Keratinocyte (primary cell): ENCODE data around the gene FICD. TPM values are rescaled to one million over a fixed set of nuclear protein-coding genes. Genes with fewer than 3 reads are reported as not detected.

Source experiments
- DNase-seq: peaks from one replicate; pipeline ENCODE4 v3.0.0-alpha.2; 2011; ENCODE audit warnings: low read depth, missing footprints, low spot score
- FAIRE-seq: peaks from 2 replicates; lab custom pipeline; 2011; peaks lifted over from hg19 to GRCh38; lab: Jason Lieb, UNC
- H2AFZ ChIP-seq: 2 replicates; pipeline ENCODE4 v1.6.0; 2012; ENCODE audit warnings: low read length, control low read depth, inconsistent platforms; ENCODE audit not compliant: control insufficient read depth
- H3K27ac ChIP-seq: 2 replicates; pipeline ENCODE4 v1.5.1; 2011; ENCODE audit warnings: low read length; ENCODE audit not compliant: control insufficient read depth, insufficient read depth
- H3K27me3 ChIP-seq: 3 replicates; pipeline ENCODE4 v1.6.0; 2011; ENCODE audit warnings: low read length; ENCODE audit not compliant: control insufficient read depth, insufficient read depth; ENCODE audit errors: extremely low read depth
- H3K36me3 ChIP-seq, 2 experiments: 2 replicates in 1 of 2; 3 replicates in 1 of 2; pipeline ENCODE4 v1.5.1; 2011; ENCODE audit warnings: low read length in 2 of 2, mild to moderate bottlenecking in 1 of 2; ENCODE audit not compliant: control insufficient read depth in 2 of 2, insufficient read depth in 2 of 2; ENCODE audit errors: extremely low read depth in 1 of 2
- H3K4me1 ChIP-seq: 3 replicates; pipeline ENCODE4 v1.5.1; 2011; ENCODE audit warnings: low read length; ENCODE audit not compliant: control insufficient read depth, insufficient read depth; ENCODE audit errors: extremely low read depth
- H3K4me2 ChIP-seq: 3 replicates; pipeline ENCODE4 v1.6.0; 2011; ENCODE audit warnings: low read depth, low read length; ENCODE audit not compliant: control insufficient read depth, insufficient read depth; ENCODE audit errors: extremely low read depth
- H3K4me3 ChIP-seq, 3 experiments: fragments of 200-600 bp in 1 of 3; sonication (generic) in 1 of 3; 2 replicates in 2 of 3; 3 replicates in 1 of 3; pipeline ENCODE4 v1.5.1; 2011 to 2016; ENCODE audit warnings: low read length in 3 of 3, mild to moderate bottlenecking in 3 of 3, control low read depth in 2 of 3, inconsistent platforms in 1 of 3, low read depth in 1 of 3, mixed read lengths in 1 of 3, mixed run types in 1 of 3, moderate library complexity in 1 of 3; ENCODE audit not compliant: control insufficient read depth in 2 of 3, insufficient read depth in 2 of 3; ENCODE audit errors: extremely low read depth in 1 of 3
- H3K79me2 ChIP-seq: 2 replicates; pipeline ENCODE4 v1.6.0; 2012; ENCODE audit warnings: low read length; ENCODE audit not compliant: control insufficient read depth, insufficient read depth
- H3K9ac ChIP-seq: 3 replicates; pipeline ENCODE4 v1.6.0; 2011; ENCODE audit warnings: low read length; ENCODE audit not compliant: control insufficient read depth, insufficient read depth; ENCODE audit errors: extremely low read depth
- H3K9me1 ChIP-seq: 3 replicates; pipeline ENCODE4 v1.6.0; 2011; ENCODE audit warnings: low read length; ENCODE audit not compliant: control insufficient read depth, insufficient read depth; ENCODE audit errors: extremely low read depth
- H3K9me3 ChIP-seq: 2 replicates; pipeline ENCODE4 v1.5.1; 2012; ENCODE audit warnings: low read depth, low read length; ENCODE audit not compliant: control insufficient read depth
- H4K20me1 ChIP-seq: 3 replicates; pipeline ENCODE4 v1.6.0; 2011; ENCODE audit warnings: low read length; ENCODE audit not compliant: control insufficient read depth, insufficient read depth; ENCODE audit errors: extremely low read depth
- EZH2 ChIP-seq: IDR thresholded peaks from one replicate; pipeline ENCODE4 v1.6.1; 2012; ENCODE audit warnings: inconsistent platforms, mild to moderate bottlenecking, low read length, moderate library complexity
- dilution Hi-C: fragments of 300-500 bp; cut with MboI; formaldehyde crosslinking; loops from one replicate; pipeline ENCODE4 v1.7.0; 2020; ENCODE audit warnings: low sequenced_read_pairs; ENCODE audit not compliant: extremely low pct_ligation_motif_present
- polyA plus RNA-seq, 5 experiments: library from polyadenylated mRNA; depleted of rRNA in 3 of 5; stranded (reverse) in 3 of 5; stranded (forward) in 1 of 5; unstranded in 1 of 5; fragments of >200 nt; gene quantifications; 1 replicate in 1 of 5; 2 replicates in 3 of 5; 3 replicates in 1 of 5; pipeline versions ENCODE4 v1.2.1 to v1.2.3, GENCODE V29; 2011 to 2012; ENCODE audit warnings: missing spikeins in 2 of 5, low read depth in 1 of 5, low replicate concordance in 1 of 5
- TF ChIP-seq, protein P1 (sequence below), 3 experiments: IDR thresholded peaks in 1 of 3; conservative IDR thresholded peaks in 1 of 3; optimal IDR thresholded peaks in 1 of 3; 2 replicates in 2 of 3; 3 replicates in 1 of 3; pipeline versions ENCODE3 to v1.5.1; 2011; ENCODE audit warnings: low read length in 3 of 3, mild to moderate bottlenecking in 3 of 3, moderate library complexity in 2 of 3, control low read depth in 1 of 3, inconsistent platforms in 1 of 3; ENCODE audit not compliant: insufficient read depth in 2 of 3; ENCODE audit errors: extremely low read depth in 1 of 3

Gene FICD
- polyA plus RNA-seq, 1 donor (not counting 4 experiments of a cell fraction or from before 2014, with no cell fraction given), result 0.47 TPM

DNA sequence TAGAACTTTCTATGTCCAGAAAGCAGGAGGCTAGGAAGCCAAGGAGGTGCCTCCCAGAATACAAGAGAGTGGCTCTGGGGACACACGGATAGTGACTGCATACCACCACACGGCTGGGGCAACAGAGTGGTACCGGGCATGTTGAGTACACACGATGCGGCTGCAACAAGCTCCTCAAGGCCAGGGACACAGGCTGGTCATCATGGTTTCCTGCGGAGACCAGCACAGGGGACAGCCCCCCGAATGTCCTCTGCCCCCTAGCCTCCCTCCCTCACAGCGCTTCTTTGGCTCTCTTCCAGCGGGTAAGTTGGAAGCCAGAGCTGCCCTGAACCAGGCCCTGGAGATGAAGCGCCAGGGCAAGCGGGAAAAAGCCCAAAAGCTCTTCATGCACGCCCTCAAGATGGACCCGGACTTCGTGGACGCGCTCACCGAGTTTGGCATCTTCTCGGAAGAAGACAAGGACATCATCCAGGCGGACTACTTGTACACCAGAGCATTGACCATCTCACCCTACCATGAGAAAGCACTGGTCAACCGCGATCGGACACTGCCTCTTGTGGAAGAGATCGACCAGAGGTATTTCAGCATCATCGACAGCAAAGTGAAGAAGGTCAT is 3.1 kb downstream of the FICD start:
- no peak for FAIRE-seq

GRCh38 chr12:108518716-108519496 is 3.8 kb downstream of the FICD start:
- dilution Hi-C loops, result no loop called here
- peaks cover 2% of the 10 kb centered on the region for H3K9me1 ChIP-seq
- H3K4me1 ChIP-seq, result peaks cover 7% of the 10 kb centered on the region
- H3K27me3 ChIP-seq, result no peaks in the 10 kb centered on the region
- H4K20me1 ChIP-seq, result no peaks in the 10 kb centered on the region
- H3K27ac ChIP-seq, result no peak overlapping the region
- no peak overlapping the region for H3K4me2 ChIP-seq
- H3K36me3 ChIP-seq, result peaks cover 22 to 29% of the 10 kb centered on the region in 2 experiments
- H3K9me3 ChIP-seq, result no peaks in the 10 kb centered on the region
- H2AFZ ChIP-seq, result no peak overlapping the region
- no peak for DNase-seq
- FAIRE-seq, result no peak
- no peak overlapping the region for H3K4me3 ChIP-seq
- no peak overlapping the region for H3K9ac ChIP-seq
- peaks cover 2% of the 10 kb centered on the region for H3K79me2 ChIP-seq
- no peak for TF ChIP-seq EZH2
- TF ChIP-seq, protein P1, sequence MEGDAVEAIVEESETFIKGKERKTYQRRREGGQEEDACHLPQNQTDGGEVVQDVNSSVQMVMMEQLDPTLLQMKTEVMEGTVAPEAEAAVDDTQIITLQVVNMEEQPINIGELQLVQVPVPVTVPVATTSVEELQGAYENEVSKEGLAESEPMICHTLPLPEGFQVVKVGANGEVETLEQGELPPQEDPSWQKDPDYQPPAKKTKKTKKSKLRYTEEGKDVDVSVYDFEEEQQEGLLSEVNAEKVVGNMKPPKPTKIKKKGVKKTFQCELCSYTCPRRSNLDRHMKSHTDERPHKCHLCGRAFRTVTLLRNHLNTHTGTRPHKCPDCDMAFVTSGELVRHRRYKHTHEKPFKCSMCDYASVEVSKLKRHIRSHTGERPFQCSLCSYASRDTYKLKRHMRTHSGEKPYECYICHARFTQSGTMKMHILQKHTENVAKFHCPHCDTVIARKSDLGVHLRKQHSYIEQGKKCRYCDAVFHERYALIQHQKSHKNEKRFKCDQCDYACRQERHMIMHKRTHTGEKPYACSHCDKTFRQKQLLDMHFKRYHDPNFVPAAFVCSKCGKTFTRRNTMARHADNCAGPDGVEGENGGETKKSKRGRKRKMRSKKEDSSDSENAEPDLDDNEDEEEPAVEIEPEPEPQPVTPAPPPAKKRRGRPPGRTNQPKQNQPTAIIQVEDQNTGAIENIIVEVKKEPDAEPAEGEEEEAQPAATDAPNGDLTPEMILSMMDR (optimal IDR thresholded peaks at IDR 0.05 in 1 of 3, IDR thresholded peaks at IDR 0.05 in 1 of 3, conservative IDR thresholded peaks at IDR 0.05 in 1 of 3; ENCODE audit: extremely low read depth in 1 of 3, insufficient read depth in 2 of 3, low read length in 3 of 3), result no peak

More for the DNA sequence above, 3.1 kb downstream of the FICD start:
- dilution Hi-C loops, result no loop called here
- Histone ChIP-seq H3K9me3 (no peaks in the 10 kb centered on the region), H3K9ac (no peak overlapping the region), H3K4me3 (no peak overlapping the region), H3K36me3 (peaks cover 16 to 22% of the 10 kb centered on the region in 2 experiments), H3K9me1 (peaks cover 2% of the 10 kb centered on the region), H2AFZ (no peak overlapping the region), H3K4me1 (peaks cover 7% of the 10 kb centered on the region), H4K20me1 (no peaks in the 10 kb centered on the region), H3K27ac (no peak overlapping the region), H3K27me3 (no peaks in the 10 kb centered on the region), H3K4me2 (no peak overlapping the region), H3K79me2 (peaks cover 2% of the 10 kb centered on the region)
- no peak for DNase-seq
- no peak for TF ChIP-seq EZH2
- TF ChIP-seq, protein P1 (optimal IDR thresholded peaks at IDR 0.05 in 1 of 3, IDR thresholded peaks at IDR 0.05 in 1 of 3, conservative IDR thresholded peaks at IDR 0.05 in 1 of 3; ENCODE audit: extremely low read depth in 1 of 3, insufficient read depth in 2 of 3, low read length in 3 of 3), result no peak
